PFSK-1 (cell line): ENCODE measurements around the gene NRN1.
A peak's percentile ranks its signal among the peaks of the same experiment; 100 is the strongest.

ENCODE experiments used
- FOXP2 ChIP-seq: optimal IDR thresholded peaks from 2 replicates; pipeline ENCODE3; 2011; ENCODE audit warnings: borderline replicate concordance, control low read depth, inconsistent platforms; ENCODE audit not compliant: insufficient read depth; ENCODE audit errors: extremely low read length, extremely low read depth
- POLR2AphosphoS5 ChIP-seq: IDR thresholded peaks from 2 replicates; pipeline ENCODE4 v1.6.1; 2012; ENCODE audit warnings: low read depth, mild to moderate bottlenecking, control low read depth, low read length, moderate library complexity
- REST ChIP-seq, 2 experiments: IDR thresholded peaks; 2 replicates each; pipeline versions ENCODE4 v1.6.1 to v1.8.0; 2011 to 2012; ENCODE audit warnings: low read depth in 2 of 2, low read length in 2 of 2, control low read depth in 1 of 2, inconsistent platforms in 1 of 2, mild to moderate bottlenecking in 1 of 2, moderate library complexity in 1 of 2; ENCODE audit not compliant: insufficient read depth in 1 of 2
- SIN3A ChIP-seq: IDR thresholded peaks from 2 replicates; pipeline ENCODE4 v1.6.1; 2012; ENCODE audit warnings: mild to moderate bottlenecking, low read length, moderate library complexity, borderline replicate concordance; ENCODE audit not compliant: insufficient read depth
- TAF1 ChIP-seq: IDR thresholded peaks from 2 replicates; pipeline ENCODE4 v1.6.1; 2012; ENCODE audit warnings: low read length, control low read depth, borderline replicate concordance; ENCODE audit not compliant: insufficient read depth

Gene NRN1

GRCh38 chr6:6007366-6008088 is 802 bp upstream of the NRN1 start:
- TF ChIP-seq REST (IDR thresholded peaks at IDR 0.05; ENCODE audit: insufficient read depth in 1 of 2, low read depth in 2 of 2, low read length in 2 of 2) (no peak), FOXP2 (peak; percentile 82)

DNA sequence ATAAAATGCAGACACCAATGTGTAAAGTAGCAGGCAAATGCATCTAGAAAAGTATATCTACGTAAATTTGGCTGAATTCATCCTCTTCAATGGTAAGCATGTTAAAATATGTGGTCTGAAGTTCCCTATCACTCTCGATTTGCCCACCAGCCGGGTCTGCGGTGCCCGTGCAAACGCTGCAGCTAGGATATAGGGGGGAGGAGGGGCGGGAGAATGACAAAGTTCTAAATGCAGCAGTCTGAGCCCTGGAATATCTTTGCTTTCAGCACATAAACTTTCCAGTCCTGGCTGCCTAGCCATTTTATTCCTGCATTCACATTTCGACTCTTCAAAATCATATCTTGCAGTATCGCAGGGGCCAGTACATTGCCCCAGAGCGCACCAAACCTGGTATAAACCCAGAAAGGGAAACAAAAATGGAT is 708 bp downstream of the NRN1 start:
- TF ChIP-seq REST (IDR thresholded peaks at IDR 0.05; ENCODE audit: insufficient read depth in 1 of 2, low read depth in 2 of 2, low read length in 2 of 2): no peak
- TF ChIP-seq FOXP2: no peak
- no peak for TF ChIP-seq SIN3A
- no peak for TF ChIP-seq POLR2AphosphoS5
- TF ChIP-seq TAF1: no peak

- TF ChIP-seq FOXP2: no peak
Observed at GRCh38 chr6:6005051-6006005, 1.4 kb downstream of the NRN1 start.

GRCh38 chr6:6004390-6004995 is 2.2 kb downstream of the NRN1 start:
- no peak for TF ChIP-seq FOXP2
- no peak for TF ChIP-seq TAF1
- no peak for TF ChIP-seq POLR2AphosphoS5
- no peak for TF ChIP-seq SIN3A

- TF ChIP-seq REST (IDR thresholded peaks at IDR 0.05; ENCODE audit: insufficient read depth in 1 of 2, low read depth in 2 of 2, low read length in 2 of 2): no peak
Observed at GRCh38 chr6:6003621-6004366, 2.9 kb downstream of the NRN1 start.
